HUES64 (cell line): ENCODE data around the gene RSU1.

Source experiments
- H3K27ac ChIP-seq: 2 replicates; pipeline ENCODE4 v1.7.0; 2013; ENCODE audit warnings: low read depth, low read length, inconsistent platforms
- H3K27me3 ChIP-seq: 2 replicates; pipeline ENCODE4 v1.6.1; 2013; ENCODE audit warnings: mild to moderate bottlenecking, low read length; ENCODE audit not compliant: insufficient read depth
- H3K36me3 ChIP-seq: 2 replicates; pipeline ENCODE4 v1.6.1; 2013; ENCODE audit warnings: mild to moderate bottlenecking, low read length; ENCODE audit not compliant: insufficient read depth
- H3K4me1 ChIP-seq: 2 replicates; pipeline ENCODE4 v1.6.1; 2013; ENCODE audit warnings: mild to moderate bottlenecking, low read length, moderate library complexity; ENCODE audit not compliant: insufficient read depth
- H3K4me3 ChIP-seq: 2 replicates; pipeline ENCODE4 v1.5.1; 2013; ENCODE audit warnings: mild to moderate bottlenecking, low read length, moderate library complexity
- H3K9ac ChIP-seq: 2 replicates; pipeline ENCODE4 v1.6.1; 2013; ENCODE audit warnings: mild to moderate bottlenecking, low read depth, low read length
- H3K9me3 ChIP-seq: 2 replicates; pipeline ENCODE4 v1.6.1; 2013; ENCODE audit warnings: low read depth, low read length; ENCODE audit not compliant: insufficient read depth
- WGBS: fragments of 150-250, 120-280 bp; methylation state at CpG from one replicate; pipeline ENCODE4 v1.1.7; 2013; ENCODE audit warnings: missing lambda C conversion rate; 5-methylcytosine and 5-hydroxymethylcytosine counted together

The RSU1 gene

GRCh38 chr10:16820421-16820820, 3.2 kb upstream of the RSU1 start:
- Histone ChIP-seq H3K27ac (no peak overlapping the region), H3K4me3 (no peak overlapping the region), H3K36me3 (no peaks in the 10 kb centered on the region), H3K4me1 (peaks cover 11% of the 10 kb centered on the region), H3K27me3 (peaks cover 11% of the 10 kb centered on the region; the same call in 1 of the 2 replicates), H3K9ac (no peak overlapping the region), H3K9me3 (peaks cover 27% of the 10 kb centered on the region)
- WGBS = 95% methylated on average over 5 of the region's 5 CpGs

GRCh38 chr10:16820018-16820417, 2.8 kb upstream of the RSU1 start:
- Histone ChIP-seq H3K4me3 (no peak overlapping the region), H3K9me3 (peaks cover 27% of the 10 kb centered on the region), H3K9ac (no peak overlapping the region), H3K27me3 (peaks cover 11% of the 10 kb centered on the region; the same call in 1 of the 2 replicates), H3K4me1 (peaks cover 11% of the 10 kb centered on the region), H3K27ac (no peak overlapping the region), H3K36me3 (no peaks in the 10 kb centered on the region)
- 77% methylated on average over 1 of the region's 1 CpG for WGBS

GRCh38 chr10:16819436-16819835, 2.2 kb upstream of the RSU1 start:
- WGBS = 82% methylated on average over 3 of the region's 3 CpGs
- H3K4me3 ChIP-seq = no peak overlapping the region
- H3K36me3 ChIP-seq = no peaks in the 10 kb centered on the region
- no peak overlapping the region for H3K9ac ChIP-seq
- peaks cover 27% of the 10 kb centered on the region for H3K9me3 ChIP-seq
- H3K27me3 ChIP-seq = peaks cover 11% of the 10 kb centered on the region; the same call in 1 of the 2 replicates
- peaks cover 11% of the 10 kb centered on the region for H3K4me1 ChIP-seq
- no peak overlapping the region for H3K27ac ChIP-seq

- Histone ChIP-seq H3K9me3 (peaks cover 26% of the 10 kb centered on the region), H3K4me3 (no peak overlapping the region), H3K36me3 (no peaks in the 10 kb centered on the region; the same call in 1 of the 2 replicates), H3K9ac (no peak overlapping the region), H3K4me1 (peaks cover 11% of the 10 kb centered on the region), H3K27me3 (peaks cover 11% of the 10 kb centered on the region; the same call in 1 of the 2 replicates), H3K27ac (no peak overlapping the region)
- WGBS = 92% methylated on average over 6 of the region's 6 CpGs
Observed at GRCh38 chr10:16819026-16819425, 1.8 kb upstream of the RSU1 start.

GRCh38 chr10:16816830-16817124, 447 bp downstream of the RSU1 start:
- peak overlapping the region; percentile 74 for H3K9ac ChIP-seq
- H3K4me1 ChIP-seq = peaks cover 11% of the 10 kb centered on the region
- 5% methylated on average over 12 of the region's 12 CpGs for WGBS
- peaks cover 3% of the 10 kb centered on the region for H3K9me3 ChIP-seq
- H3K27ac ChIP-seq = peak overlapping the region; percentile 20; the same call in 1 of the 2 replicates
- no peaks in the 10 kb centered on the region; the same call in 1 of the 2 replicates for H3K36me3 ChIP-seq
- H3K27me3 ChIP-seq = peaks cover 11% of the 10 kb centered on the region; the same call in 1 of the 2 replicates
- peak overlapping the region; percentile 75 for H3K4me3 ChIP-seq

- Histone ChIP-seq H3K36me3 (no peaks in the 10 kb centered on the region; the same call in 1 of the 2 replicates), H3K27ac (no peak overlapping the region), H3K9ac (0 out of 2 replicates have a peak overlapping the region, but pooled peaks have one; percentile 74), H3K27me3 (peaks cover 11% of the 10 kb centered on the region; the same call in 1 of the 2 replicates), H3K4me1 (peaks cover 11% of the 10 kb centered on the region), H3K4me3 (peak overlapping the region; percentile 75), H3K9me3 (no peaks in the 10 kb centered on the region)
- WGBS = 87% methylated on average over 4 of the region's 4 CpGs
Observed at GRCh38 chr10:16816171-16816570, 1.1 kb downstream of the RSU1 start.

- WGBS = 94% methylated on average over 3 of the region's 3 CpGs
- Histone ChIP-seq H3K27ac (no peak overlapping the region), H3K9ac (no peak overlapping the region)
Observed at GRCh38 chr10:16814012-16814411, 3.2 kb downstream of the RSU1 start.

GRCh38 chr10:16812676-16813075, 4.5 kb downstream of the RSU1 start:
- Histone ChIP-seq H3K4me1 (peaks cover 6% of the 10 kb centered on the region), H3K27me3 (no peaks in the 10 kb centered on the region), H3K9ac (no peak overlapping the region), H3K4me3 (no peak overlapping the region), H3K36me3 (no peaks in the 10 kb centered on the region; the same call in 1 of the 2 replicates), H3K9me3 (no peaks in the 10 kb centered on the region), H3K27ac (no peak overlapping the region)
- WGBS = 93% methylated on average over 4 of the region's 4 CpGs

More at GRCh38 chr10:16814012-16814411, 3.2 kb downstream of the RSU1 start:
- H3K27me3 ChIP-seq = peaks cover 1% of the 10 kb centered on the region; the same call in 1 of the 2 replicates
- H3K9me3 ChIP-seq = no peaks in the 10 kb centered on the region
- H3K36me3 ChIP-seq = no peaks in the 10 kb centered on the region; the same call in 1 of the 2 replicates
- no peak overlapping the region for H3K4me3 ChIP-seq
- peaks cover 11% of the 10 kb centered on the region for H3K4me1 ChIP-seq

GRCh38 chr10:16811765-16812164, 5.5 kb downstream of the RSU1 start:
- H3K9ac ChIP-seq = no peak overlapping the region
- 94% methylated on average over 6 of the region's 6 CpGs for WGBS
- H3K36me3 ChIP-seq = no peaks in the 10 kb centered on the region; the same call in 1 of the 2 replicates
- H3K4me1 ChIP-seq = peaks cover 6% of the 10 kb centered on the region
- H3K27ac ChIP-seq = no peak overlapping the region
- no peak overlapping the region for H3K4me3 ChIP-seq
- H3K9me3 ChIP-seq = no peaks in the 10 kb centered on the region
- H3K27me3 ChIP-seq = no peaks in the 10 kb centered on the region

- no peak overlapping the region for H3K27ac ChIP-seq
- WGBS = 79% methylated on average over 3 of the region's 3 CpGs
- peaks cover 2% of the 10 kb centered on the region for H3K4me1 ChIP-seq
- H3K27me3 ChIP-seq = no peaks in the 10 kb centered on the region
- no peak overlapping the region for H3K9ac ChIP-seq
- H3K9me3 ChIP-seq = no peaks in the 10 kb centered on the region
- no peak overlapping the region for H3K4me3 ChIP-seq
- no peaks in the 10 kb centered on the region; the same call in 1 of the 2 replicates for H3K36me3 ChIP-seq
Observed at GRCh38 chr10:16811292-16811691, 5.9 kb downstream of the RSU1 start.

- Histone ChIP-seq H3K27me3 (no peaks in the 10 kb centered on the region), H3K9ac (no peak overlapping the region), H3K9me3 (no peaks in the 10 kb centered on the region), H3K4me3 (no peak overlapping the region), H3K27ac (no peak overlapping the region), H3K4me1 (no peaks in the 10 kb centered on the region), H3K36me3 (no peaks in the 10 kb centered on the region; the same call in 1 of the 2 replicates)
- WGBS = 78% methylated on average over 5 of the region's 6 CpGs
Observed at GRCh38 chr10:16809074-16809718, 8.0 kb downstream of the RSU1 start.
